PC-3 (cell line): Measurements from ENCODE around the gene TMEM140. TPM values are rescaled to one million over a fixed set of nuclear protein-coding genes. Genes with fewer than 3 reads are reported as not detected.

Experiments used
- ATAC-seq: fragments of 200-7000 bp; cut with Tn5 transposase; 2 replicates; pipeline ENCODE4 v1.9.1; 2020; ENCODE audit warnings: mild to moderate bottlenecking, moderate library complexity
- BruUV-seq: library from RNA; stranded (reverse); fragments of 400-500 nt; replicated peaks from 2 replicates; lab custom pipeline; 2021; lab: Mats Ljungman, UMichigan
- CTCF ChIA-PET: fragments of 300-600 bp; sonication (Branson Sonifier 250); formaldehyde crosslinking; loops from one replicate; lab custom pipeline; 2022; ENCODE audit warnings: antibody characterized with exemption; lab: Charles Lee
- POLR2A ChIA-PET: fragments of 300-600 bp; sonication (Branson Sonifier 250); formaldehyde crosslinking; loops from one replicate; lab custom pipeline; 2022; ENCODE audit warnings: antibody characterized with exemption; ENCODE audit not compliant: unreplicated experiment; lab: Charles Lee
- DNase-seq: peaks from one replicate; pipeline ENCODE4 v3.0.0-alpha.2; 2015
- H2AFZ ChIP-seq: fragments of 300-600 bp; sonication (generic); 2 replicates; pipeline ENCODE4 v1.6.0; 2016; ENCODE audit warnings: antibody characterized with exemption, low read length
- H3F3A ChIP-seq: fragments of 300-600 bp; sonication (generic); one replicate; pipeline ENCODE4 v1.6.0; 2017; ENCODE audit warnings: antibody characterized with exemption, low read length, control low read depth, mild to moderate bottlenecking; ENCODE audit not compliant: unreplicated experiment
- H3K27ac ChIP-seq: fragments of 300-600 bp; sonication (generic); 2 replicates; pipeline ENCODE4 v1.5.1; 2016; ENCODE audit warnings: mild to moderate bottlenecking, low read length
- H3K27me3 ChIP-seq: fragments of 300-600 bp; sonication (generic); 2 replicates; pipeline ENCODE4 v1.6.1; 2016; ENCODE audit warnings: low read length, mixed read lengths
- H3K36me3 ChIP-seq: fragments of 300-600 bp; sonication (generic); 2 replicates; pipeline ENCODE4 v1.6.1; 2016; ENCODE audit warnings: low read depth, mixed run types, low read length, mixed read lengths
- H3K4me1 ChIP-seq: fragments of 300-600 bp; sonication (generic); 2 replicates; pipeline ENCODE4 v1.5.1; 2016; ENCODE audit warnings: low read length; ENCODE audit not compliant: insufficient read depth
- H3K4me2 ChIP-seq: fragments of 300-600 bp; sonication (generic); 2 replicates; pipeline ENCODE4 v1.6.0; 2016; ENCODE audit warnings: low read length
- H3K4me3 ChIP-seq: fragments of 300-600 bp; sonication (generic); 2 replicates; pipeline ENCODE4 v1.5.1; 2016; ENCODE audit warnings: mild to moderate bottlenecking, low read length, mixed read lengths
- H3K79me2 ChIP-seq: fragments of 300-600 bp; sonication (generic); 2 replicates; pipeline ENCODE4 v1.6.1; 2017; ENCODE audit warnings: low read length, mixed read lengths
- H3K9ac ChIP-seq: fragments of 300-600 bp; sonication (generic); 2 replicates; pipeline ENCODE4 v1.6.0; 2016; ENCODE audit warnings: mild to moderate bottlenecking, low read length
- H3K9me2 ChIP-seq: fragments of 300-600 bp; sonication (generic); replicated peaks from 2 replicates; pipeline ENCODE4 v1.6.1; 2016; ENCODE audit warnings: mixed run types, low read length, mixed read lengths
- H3K9me3 ChIP-seq: fragments of 300-600 bp; sonication (generic); 2 replicates; pipeline ENCODE4 v1.6.1; 2016; ENCODE audit warnings: low read length, mixed read lengths
- H4K20me1 ChIP-seq: fragments of 300-600 bp; sonication (generic); 2 replicates; pipeline ENCODE4 v1.6.1; 2016; ENCODE audit warnings: low read length, mixed read lengths
- CTCF ChIP-seq: fragments of 300-600 bp; sonication (generic); conservative IDR thresholded peaks from 2 replicates; pipeline ENCODE4 v1.5.1; 2017; ENCODE audit warnings: antibody characterized with exemption, low read depth, mild to moderate bottlenecking, low read length
- EZH2 ChIP-seq: fragments of 300-600 bp; sonication (generic); IDR thresholded peaks from one replicate; pipeline ENCODE4 v1.6.1; 2017; ENCODE audit warnings: antibody characterized with exemption, mild to moderate bottlenecking, low read length; ENCODE audit not compliant: unreplicated experiment
- EZH2phosphoT487 ChIP-seq: fragments of 300-600 bp; sonication (generic); IDR thresholded peaks from 2 replicates; pipeline ENCODE4 v1.6.1; 2018; ENCODE audit warnings: mild to moderate bottlenecking, antibody characterized with exemption, low read length, borderline replicate concordance
- intact Hi-C: fragments of 100-400 bp; cut with micrococcal nuclease; formaldehyde crosslinking; loops from 2 replicates; pipeline ENCODE4 v1.9.0; 2023
- total RNA-seq: library from RNA; depleted of rRNA; stranded (reverse); fragments of >200 nt; gene quantifications from 2 replicates; pipeline ENCODE4 v1.2.3, GENCODE V29; 2014

TMEM140 gene
- total RNA-seq, 1 experiment from 2014 or later: not detected

GRCh38 chr7:135151533-135151932 lies 3.7 kb downstream of the TMEM140 start:
- Histone ChIP-seq H3F3A (no peaks in the 10 kb centered on the region), H3K36me3 (no peaks in the 10 kb centered on the region), H4K20me1 (no peaks in the 10 kb centered on the region), H3K9me3 (peaks cover 5% of the 10 kb centered on the region; the same call in 1 of the 2 replicates), H3K79me2 (no peaks in the 10 kb centered on the region), H3K9me2 (no peaks in the 10 kb centered on the region), H3K4me3 (no peak overlapping the region), H3K4me1 (peaks cover 22% of the 10 kb centered on the region), H2AFZ (no peak overlapping the region), H3K9ac (no peak overlapping the region), H3K27me3 (no peaks in the 10 kb centered on the region), H3K4me2 (no peak overlapping the region), H3K27ac (no peak overlapping the region)
- BruUV-seq: no TSS peak
- ChIA-PET CTCF (no interaction called here), POLR2A (no interaction called here)
- TF ChIP-seq EZH2 (no peak), EZH2phosphoT487 (no peak), CTCF (no peak)
- DNase-seq (no peak), ATAC-seq (no peak)
- intact Hi-C loops: no loop called here

- no peak overlapping the region for H3K9ac ChIP-seq
- CTCF ChIA-PET: no interaction called here
Measured at GRCh38 chr7:135152442-135152841, 4.6 kb downstream of the TMEM140 start.

More at GRCh38 chr7:135152442-135152841, 4.6 kb downstream of the TMEM140 start:
- no peaks in the 10 kb centered on the region for H3K27me3 ChIP-seq
- H3K4me2 ChIP-seq: no peak overlapping the region
- no TSS peak for BruUV-seq
- no peaks in the 10 kb centered on the region for H3K9me2 ChIP-seq
- no peak for ATAC-seq
- no peaks in the 10 kb centered on the region for H3F3A ChIP-seq
- intact Hi-C loops: no loop called here
- no peak overlapping the region for H3K27ac ChIP-seq
- H3K4me3 ChIP-seq: no peak overlapping the region
- no peaks in the 10 kb centered on the region for H3K79me2 ChIP-seq
- TF ChIP-seq EZH2phosphoT487: no peak
- TF ChIP-seq CTCF: no peak
- TF ChIP-seq EZH2: no peak
- H4K20me1 ChIP-seq: no peaks in the 10 kb centered on the region
- no peaks in the 10 kb centered on the region for H3K36me3 ChIP-seq
- H2AFZ ChIP-seq: no peak overlapping the region
- peaks cover 16% of the 10 kb centered on the region for H3K4me1 ChIP-seq
- H3K9me3 ChIP-seq: peaks cover 5% of the 10 kb centered on the region; the same call in 1 of the 2 replicates
- POLR2A ChIA-PET: no interaction called here
- no peak for DNase-seq
